ENCODE data around the gene SLC24A4.
"Not testable (repeated sequence)": the region's sequence is repeated elsewhere in the genome, so short reads cannot be mapped to it uniquely, and the experiment has no call there.

The SLC24A4 gene

GRCh38 chr14:92529903-92530302 lies 206.9 kb downstream of the SLC24A4 start:
- H3K36me3 ChIP-seq (ENCODE audit: control insufficient read depth, insufficient read depth, low read length) = no peaks in the 10 kb centered on the region
- no peak overlapping the region for H3K4me3 ChIP-seq (replicated peaks; ENCODE audit: low read depth, low read length)
- DNase-seq (ENCODE audit: extremely low read depth, insufficient read length) = no peak
- no peaks in the 10 kb centered on the region for H3K27me3 ChIP-seq (replicated peaks; ENCODE audit: control insufficient read depth, insufficient read depth, low read length)
- TF ChIP-seq CTCF (IDR thresholded peaks at IDR 0.05; ENCODE audit: insufficient read depth, low read length, poor library complexity, severe bottlenecking) = no peak

GRCh38 chr14:92531106-92531873 lies 208.3 kb downstream of the SLC24A4 start:
- Histone ChIP-seq H3K36me3 (ENCODE audit: control insufficient read depth, insufficient read depth, low read length) (no peaks in the 10 kb centered on the region), H3K4me3 (replicated peaks; ENCODE audit: low read depth, low read length) (no peak overlapping the region), H3K27me3 (replicated peaks; ENCODE audit: control insufficient read depth, insufficient read depth, low read length) (no peaks in the 10 kb centered on the region)
- no peak for TF ChIP-seq CTCF (IDR thresholded peaks at IDR 0.05; ENCODE audit: insufficient read depth, low read length, poor library complexity, severe bottlenecking)
- no peak for DNase-seq (ENCODE audit: extremely low read depth, insufficient read length)

- Histone ChIP-seq H3K27me3 (replicated peaks; ENCODE audit: control insufficient read depth, insufficient read depth, low read length) (no peaks in the 10 kb centered on the region), H3K36me3 (ENCODE audit: control insufficient read depth, insufficient read depth, low read length) (no peaks in the 10 kb centered on the region), H3K4me3 (replicated peaks; ENCODE audit: low read depth, low read length) (no peak overlapping the region)
- no peak for TF ChIP-seq CTCF (IDR thresholded peaks at IDR 0.05; ENCODE audit: insufficient read depth, low read length, poor library complexity, severe bottlenecking)
- no peak for DNase-seq (ENCODE audit: extremely low read depth, insufficient read length)
Measured at GRCh38 chr14:92532490-92533163, 209.7 kb downstream of the SLC24A4 start.

- Histone ChIP-seq H3K36me3 (ENCODE audit: control insufficient read depth, insufficient read depth, low read length) (no peaks in the 10 kb centered on the region), H3K4me3 (replicated peaks; ENCODE audit: low read depth, low read length) (no peak overlapping the region), H3K27me3 (replicated peaks; ENCODE audit: control insufficient read depth, insufficient read depth, low read length) (no peaks in the 10 kb centered on the region)
- TF ChIP-seq CTCF (IDR thresholded peaks at IDR 0.05; ENCODE audit: insufficient read depth, low read length, poor library complexity, severe bottlenecking) = no peak
- no peak for DNase-seq (ENCODE audit: extremely low read depth, insufficient read length)
Measured at GRCh38 chr14:92534932-92535643, 212.1 kb downstream of the SLC24A4 start.

GRCh38 chr14:92536231-92536630 lies 213.3 kb downstream of the SLC24A4 start:
- not testable (repeated sequence) for DNase-seq (ENCODE audit: extremely low read depth, insufficient read length); H3K27me3 ChIP-seq (replicated peaks; ENCODE audit: control insufficient read depth, insufficient read depth, low read length); H3K36me3 ChIP-seq (ENCODE audit: control insufficient read depth, insufficient read depth, low read length); H3K4me3 ChIP-seq (replicated peaks; ENCODE audit: low read depth, low read length)

GRCh38 chr14:92538412-92538985 lies 215.5 kb downstream of the SLC24A4 start:
- H3K36me3 ChIP-seq (ENCODE audit: control insufficient read depth, insufficient read depth, low read length) = no peaks in the 10 kb centered on the region
- H3K4me3 ChIP-seq (replicated peaks; ENCODE audit: low read depth, low read length) = no peak overlapping the region
- H3K27me3 ChIP-seq (replicated peaks; ENCODE audit: control insufficient read depth, insufficient read depth, low read length) = no peaks in the 10 kb centered on the region
- DNase-seq (ENCODE audit: extremely low read depth, insufficient read length) = no peak
- TF ChIP-seq CTCF (IDR thresholded peaks at IDR 0.05; ENCODE audit: insufficient read depth, low read length, poor library complexity, severe bottlenecking) = no peak
